Muscle of leg (tissue), 11 donors: ENCODE data around the gene SLC8A1. TPM values are rescaled to one million over a fixed set of nuclear protein-coding genes. Genes with fewer than 3 reads are reported as not detected.

Experiments
- DNase-seq: peaks from one replicate; pipeline ENCODE4 v3.0.0; 2013
- H3K27ac ChIP-seq: one replicate; pipeline ENCODE4 v1.5.1; 2013; ENCODE audit warnings: mild to moderate bottlenecking, low read length, control low read depth
- H3K27me3 ChIP-seq: one replicate; pipeline ENCODE4 v1.6.1; 2013; ENCODE audit warnings: low read length; ENCODE audit not compliant: control insufficient read depth, insufficient read depth
- H3K36me3 ChIP-seq: one replicate; pipeline ENCODE4 v1.6.1; 2013; ENCODE audit warnings: low read length; ENCODE audit not compliant: control insufficient read depth, insufficient read depth
- H3K4me1 ChIP-seq: one replicate; pipeline ENCODE4 v1.6.1; 2013; ENCODE audit warnings: low read length; ENCODE audit not compliant: control insufficient read depth, insufficient read depth
- H3K4me3 ChIP-seq: one replicate; pipeline ENCODE4 v1.5.1; 2013; ENCODE audit warnings: low read length, control low read depth
- H3K9me3 ChIP-seq: replicated peaks from 2 replicates; pipeline ENCODE4 v1.6.1; 2013; ENCODE audit warnings: low read depth, low read length; ENCODE audit not compliant: control insufficient read depth
- WGBS: methylation state at CpG from one replicate; pipeline ENCODE4 v1.1.5; 2013; ENCODE audit warnings: missing lambda C conversion rate; ENCODE audit not compliant: insufficient coverage; 5-methylcytosine and 5-hydroxymethylcytosine counted together
- polyA plus RNA-seq, 8 donors: library from polyadenylated mRNA; unstranded; fragments of 120-200 nt; gene quantifications; one replicate each; pipeline versions ENCODE4 v1.2.1 to v1.2.3, GENCODE V29; 2013; ENCODE audit warnings: inconsistent platforms in 1 of 8, low replicate concordance in 1 of 8; ENCODE audit not compliant: insufficient read length in 8 of 8, insufficient read depth in 1 of 8
- total RNA-seq: library from RNA; stranded (reverse); fragments of 120-200 nt; gene quantifications from one replicate; pipeline ENCODE4 v1.2.4, GENCODE V29; 2013

Gene SLC8A1
- total and polyA plus RNA-seq, 9 donors = 4.9 to 36.8 (median 8.9) TPM

GRCh38 chr2:40361478-40361877 is 90.4 kb downstream of the SLC8A1 start:
- H3K9me3 ChIP-seq = no peaks in the 10 kb centered on the region
- H3K27ac ChIP-seq = no peak overlapping the region
- no peaks in the 10 kb centered on the region for H3K36me3 ChIP-seq
- DNase-seq = no peak
- H3K4me1 ChIP-seq = no peaks in the 10 kb centered on the region
- no peaks in the 10 kb centered on the region for H3K27me3 ChIP-seq
- no peak overlapping the region for H3K4me3 ChIP-seq
- WGBS = no CpG with 5 or more reads among the region's 4 CpGs

DNA sequence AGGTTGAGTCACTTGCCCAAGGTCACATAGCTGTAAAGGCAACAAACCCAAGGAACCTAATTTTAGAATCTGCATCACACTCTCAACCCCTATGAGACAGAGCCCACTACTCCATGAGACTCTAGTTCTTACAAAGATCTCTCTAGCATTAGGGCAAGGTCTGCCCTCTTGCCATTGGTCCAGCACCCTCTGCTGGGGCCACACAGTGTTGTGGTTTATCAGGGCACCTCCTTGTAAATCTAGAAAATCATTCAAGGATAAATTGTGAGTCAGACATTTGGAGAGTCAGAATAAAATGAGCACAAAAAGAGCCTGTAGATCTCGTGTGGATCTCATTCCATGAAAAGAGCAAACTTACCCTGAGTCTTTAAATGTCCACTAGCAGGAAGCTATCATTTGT is 91.2 kb downstream of the SLC8A1 start:
- no peak for DNase-seq
- H3K27me3 ChIP-seq = no peaks in the 10 kb centered on the region
- WGBS = no CpG with 5 or more reads among the region's 1 CpG
- no peaks in the 10 kb centered on the region for H3K36me3 ChIP-seq
- no peaks in the 10 kb centered on the region for H3K9me3 ChIP-seq
- no peak overlapping the region for H3K27ac ChIP-seq
- H3K4me1 ChIP-seq = no peaks in the 10 kb centered on the region
- H3K4me3 ChIP-seq = no peak overlapping the region

GRCh38 chr2:40359811-40360210 is 92.1 kb downstream of the SLC8A1 start:
- Histone ChIP-seq H3K4me3 (no peak overlapping the region), H3K9me3 (no peaks in the 10 kb centered on the region), H3K27ac (no peak overlapping the region), H3K4me1 (no peaks in the 10 kb centered on the region), H3K27me3 (no peaks in the 10 kb centered on the region), H3K36me3 (no peaks in the 10 kb centered on the region)
- WGBS = no CpG with 5 or more reads among the region's 2 CpGs
- no peak for DNase-seq

DNA sequence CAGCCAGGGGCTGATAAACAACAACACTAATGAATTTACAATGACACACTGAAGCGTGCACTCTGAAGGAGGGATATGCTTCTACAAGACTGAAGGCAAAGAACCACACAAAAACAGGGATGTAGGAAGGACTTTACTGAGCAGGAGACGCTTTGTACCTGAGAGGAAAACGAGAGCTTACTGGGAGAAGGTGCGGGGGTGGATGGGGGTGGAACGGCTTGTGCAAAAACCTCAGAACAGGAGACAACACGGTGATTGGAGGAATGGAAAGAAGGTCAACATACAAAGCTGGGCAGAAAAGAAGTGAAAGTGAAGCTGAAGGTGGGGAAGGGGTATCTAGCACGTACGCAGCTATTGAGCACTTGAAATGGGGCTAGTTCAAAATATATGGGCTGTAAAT is 93.1 kb downstream of the SLC8A1 start:
- DNase-seq = no peak
- WGBS = 76% methylated on average over 5 of the region's 8 CpGs
- H3K4me1 ChIP-seq = no peaks in the 10 kb centered on the region
- no peak overlapping the region for H3K27ac ChIP-seq
- no peak overlapping the region for H3K4me3 ChIP-seq
- no peaks in the 10 kb centered on the region for H3K36me3 ChIP-seq
- no peaks in the 10 kb centered on the region for H3K27me3 ChIP-seq
- no peaks in the 10 kb centered on the region for H3K9me3 ChIP-seq

DNA sequence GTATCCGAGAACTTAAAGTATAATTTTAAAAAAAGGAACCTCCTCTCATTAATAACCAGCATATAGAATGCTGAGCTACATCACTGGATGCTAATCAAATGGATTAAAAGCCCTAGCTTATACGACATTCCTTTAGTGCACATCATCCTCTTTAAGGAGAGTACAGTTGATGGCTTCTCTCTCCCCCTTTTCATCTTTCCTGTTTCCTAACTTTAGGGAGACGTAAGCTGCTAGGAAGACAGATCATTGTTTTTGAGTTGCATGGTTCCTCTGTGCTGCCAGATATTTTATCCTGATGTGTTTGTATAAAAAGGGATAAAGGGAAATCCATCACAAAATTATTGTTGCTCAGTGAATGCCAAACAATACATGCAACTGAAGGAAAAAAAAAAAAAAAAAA is 94.2 kb downstream of the SLC8A1 start:
- H3K36me3 ChIP-seq = no peaks in the 10 kb centered on the region

DNA sequence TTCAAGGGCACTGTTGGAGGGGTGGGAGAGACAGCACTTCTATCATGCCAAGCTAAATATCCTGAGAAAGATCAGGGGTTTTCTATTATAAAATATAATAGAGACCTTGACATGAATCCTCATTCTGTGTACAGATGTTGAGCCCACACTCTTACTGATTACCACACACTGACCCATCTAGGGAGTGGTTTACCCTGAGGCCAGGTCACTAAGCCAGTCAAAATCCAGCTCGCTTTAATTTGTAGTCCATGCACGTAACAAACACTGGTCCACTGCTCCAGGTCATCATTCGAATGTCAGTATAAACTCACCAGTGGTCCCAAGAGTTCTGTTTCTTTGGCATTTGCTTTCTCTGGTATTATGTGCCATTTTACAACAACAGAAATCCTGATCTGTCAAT is 96.4 kb downstream of the SLC8A1 start:
- WGBS = 100% methylated on average over 3 of the region's 3 CpGs
- Histone ChIP-seq H3K27me3 (no peaks in the 10 kb centered on the region), H3K9me3 (no peaks in the 10 kb centered on the region), H3K27ac (no peak overlapping the region), H3K36me3 (no peaks in the 10 kb centered on the region), H3K4me3 (no peak overlapping the region), H3K4me1 (peaks cover 2% of the 10 kb centered on the region)
- no peak for DNase-seq

More for the DNA sequence above, 94.2 kb downstream of the SLC8A1 start:
- no peak for DNase-seq
- H3K4me1 ChIP-seq = peaks cover 2% of the 10 kb centered on the region
- no peaks in the 10 kb centered on the region for H3K27me3 ChIP-seq
- no peak overlapping the region for H3K27ac ChIP-seq
- WGBS = no CpG with 5 or more reads among the region's 3 CpGs
- H3K9me3 ChIP-seq = no peaks in the 10 kb centered on the region
- no peak overlapping the region for H3K4me3 ChIP-seq

- peak; percentile 36 for DNase-seq
- H3K36me3 ChIP-seq = no peaks in the 10 kb centered on the region
- no peaks in the 10 kb centered on the region for H3K27me3 ChIP-seq
- peaks cover 2% of the 10 kb centered on the region for H3K4me1 ChIP-seq
- no peaks in the 10 kb centered on the region for H3K9me3 ChIP-seq
- H3K27ac ChIP-seq = no peak overlapping the region
- no peak overlapping the region for H3K4me3 ChIP-seq
- WGBS = 80% methylated on average over 1 of the region's 5 CpGs
Observed at GRCh38 chr2:40353231-40353630, 98.7 kb downstream of the SLC8A1 start.

GRCh38 chr2:40352703-40353099 is 99.2 kb downstream of the SLC8A1 start:
- Histone ChIP-seq H3K27ac (no peak overlapping the region), H3K4me1 (peaks cover 2% of the 10 kb centered on the region), H3K27me3 (no peaks in the 10 kb centered on the region), H3K36me3 (no peaks in the 10 kb centered on the region), H3K9me3 (no peaks in the 10 kb centered on the region), H3K4me3 (no peak overlapping the region)
- WGBS = 75% methylated on average over 5 of the region's 7 CpGs
- no peak for DNase-seq

DNA sequence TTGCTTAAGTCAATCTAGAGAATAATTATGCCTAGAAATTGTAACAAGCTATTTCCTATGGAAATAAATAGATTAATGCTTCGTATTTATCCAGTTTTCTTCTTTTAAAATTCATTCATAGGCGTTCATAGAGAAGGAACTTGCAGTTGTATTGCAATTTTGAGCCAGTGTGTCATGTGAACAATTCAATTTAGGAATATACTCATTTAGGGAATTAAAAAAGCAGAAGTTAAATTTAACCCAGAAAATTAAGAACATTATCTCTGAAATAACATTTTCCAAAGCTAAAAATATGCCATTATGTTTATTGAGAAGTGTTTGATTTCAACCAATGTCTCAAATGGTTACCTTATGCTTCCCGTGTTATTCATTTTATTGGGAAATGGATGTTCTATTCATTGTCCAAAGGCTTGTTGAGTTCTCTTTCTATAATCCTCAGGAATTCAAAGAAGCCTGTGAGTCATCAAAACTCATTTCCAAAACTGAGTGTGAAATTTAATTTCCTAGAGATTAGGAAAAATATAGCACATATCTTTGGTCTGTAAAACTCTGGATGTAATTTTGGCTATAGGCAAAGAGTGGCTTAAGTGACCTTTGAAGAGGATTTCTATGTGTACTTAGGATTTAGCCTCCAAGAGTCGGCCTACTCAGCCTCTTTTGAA is 99.7 kb downstream of the SLC8A1 start:
- WGBS = 64% methylated on average over 1 of the region's 4 CpGs
- H3K27me3 ChIP-seq = no peaks in the 10 kb centered on the region
- no peak overlapping the region for H3K27ac ChIP-seq
- H3K4me1 ChIP-seq = peaks cover 2% of the 10 kb centered on the region
- H3K4me3 ChIP-seq = no peak overlapping the region
- H3K9me3 ChIP-seq = no peaks in the 10 kb centered on the region
- peak; percentile 44 for DNase-seq
- no peaks in the 10 kb centered on the region for H3K36me3 ChIP-seq

DNA sequence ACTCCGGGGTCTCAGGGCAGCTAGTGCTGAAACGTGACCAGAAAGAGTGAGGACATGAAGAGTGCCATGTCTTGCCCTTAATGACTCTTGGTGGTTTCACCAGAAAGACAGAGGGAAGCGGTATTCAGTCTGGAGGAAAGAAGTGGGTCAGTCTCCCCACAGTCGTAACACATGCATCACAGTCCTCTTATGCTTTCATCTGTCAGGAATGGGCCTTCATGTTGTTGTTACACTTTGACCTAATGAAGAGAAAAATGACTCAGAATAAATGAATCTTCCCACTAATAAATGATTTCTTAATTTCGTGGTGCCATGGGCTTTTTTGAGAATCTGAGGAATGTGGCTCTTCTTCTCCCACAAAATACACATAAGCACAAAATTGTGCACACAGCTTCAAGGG is 103.2 kb downstream of the SLC8A1 start:
- H3K4me1 ChIP-seq = peaks cover 6% of the 10 kb centered on the region
- H3K27ac ChIP-seq = no peak overlapping the region
- H3K4me3 ChIP-seq = no peak overlapping the region
- H3K9me3 ChIP-seq = no peaks in the 10 kb centered on the region
- H3K27me3 ChIP-seq = no peaks in the 10 kb centered on the region
- WGBS = 25% methylated on average over 2 of the region's 5 CpGs
- DNase-seq = no peak
- H3K36me3 ChIP-seq = no peaks in the 10 kb centered on the region

DNA sequence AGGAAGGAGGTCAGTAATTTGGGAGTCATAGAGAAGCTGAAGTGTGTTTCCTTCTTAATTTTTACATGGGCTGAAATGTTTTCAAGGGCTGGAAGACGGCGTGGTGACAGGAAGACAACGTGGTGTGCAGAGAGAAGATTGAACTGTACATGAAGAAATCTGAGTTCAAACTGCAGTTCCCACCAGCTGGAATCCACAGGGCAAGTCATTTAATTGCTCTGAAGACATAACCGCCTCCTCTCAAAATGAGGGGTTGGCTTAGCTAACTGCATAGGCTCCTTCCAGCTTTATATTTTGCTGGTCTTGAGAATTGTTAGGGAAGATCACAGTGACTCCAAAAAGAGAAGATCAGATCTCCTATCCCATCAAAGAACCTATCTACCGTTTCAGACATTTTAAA is 103.9 kb downstream of the SLC8A1 start:
- no peaks in the 10 kb centered on the region for H3K36me3 ChIP-seq
- H3K27ac ChIP-seq = no peak overlapping the region
- H3K27me3 ChIP-seq = no peaks in the 10 kb centered on the region
- peaks cover 6% of the 10 kb centered on the region for H3K4me1 ChIP-seq
- DNase-seq = no peak
- WGBS = 75% methylated on average over 2 of the region's 5 CpGs
- no peak overlapping the region for H3K4me3 ChIP-seq
- H3K9me3 ChIP-seq = no peaks in the 10 kb centered on the region
